Endodermal cell (in vitro differentiated cells): Measurements from ENCODE around the gene CENPQ. TPM values are rescaled to one million over a fixed set of nuclear protein-coding genes. Genes with fewer than 3 reads are reported as not detected.

Experiments
- DNase-seq: peaks from one replicate; pipeline ENCODE4 v3.0.0-alpha.2; 2017
- H3K27ac ChIP-seq: 2 replicates; pipeline ENCODE4 v1.5.1; 2013; ENCODE audit warnings: mild to moderate bottlenecking, low read depth, low read length, moderate library complexity
- H3K27me3 ChIP-seq: 2 replicates; pipeline ENCODE4 v1.6.1; 2013; ENCODE audit warnings: mild to moderate bottlenecking, low read length, moderate library complexity; ENCODE audit not compliant: insufficient read depth, control insufficient read depth, poor library complexity, severe bottlenecking
- H3K36me3 ChIP-seq: 2 replicates; pipeline ENCODE4 v1.7.0; 2013; ENCODE audit warnings: mild to moderate bottlenecking, low read length, moderate library complexity; ENCODE audit not compliant: control insufficient read depth, insufficient read depth
- H3K4me1 ChIP-seq: one replicate; pipeline ENCODE4 v1.7.0; 2013; ENCODE audit warnings: low read length; ENCODE audit not compliant: control insufficient read depth, insufficient read depth
- H3K4me3 ChIP-seq: 2 replicates; pipeline ENCODE4 v1.5.1; 2013; ENCODE audit warnings: mild to moderate bottlenecking, low read length, moderate library complexity
- H3K9ac ChIP-seq: 2 replicates; pipeline ENCODE4 v1.6.1; 2013; ENCODE audit warnings: mild to moderate bottlenecking, low read length, moderate library complexity; ENCODE audit not compliant: poor library complexity, severe bottlenecking; ENCODE audit errors: extremely low read depth
- H3K9me3 ChIP-seq: 2 replicates; pipeline ENCODE4 v1.6.1; 2013; ENCODE audit warnings: mild to moderate bottlenecking, low read length, moderate library complexity; ENCODE audit not compliant: control insufficient read depth
- H3K27ac Mint-ChIP-seq: 2 replicates; pipeline ENCODE4 v1.8.0; 2020; ENCODE audit warnings: mixed read lengths
- H3K27me3 Mint-ChIP-seq: 2 replicates; pipeline ENCODE4 v1.8.0; 2021; ENCODE audit warnings: mild to moderate bottlenecking, mixed read lengths; ENCODE audit not compliant: insufficient read depth
- H3K36me3 Mint-ChIP-seq: 2 replicates; pipeline ENCODE4 v1.8.0; 2020; ENCODE audit warnings: low read depth, mixed read lengths
- H3K4me1 Mint-ChIP-seq: 2 replicates; pipeline ENCODE4 v1.8.0; 2020; ENCODE audit warnings: mixed read lengths
- H3K4me3 Mint-ChIP-seq: 2 replicates; pipeline ENCODE4 v1.8.0; 2020; ENCODE audit warnings: mild to moderate bottlenecking, moderate library complexity, mixed read lengths
- H3K9me3 Mint-ChIP-seq: 2 replicates; pipeline ENCODE4 v1.8.0; 2020; ENCODE audit warnings: mild to moderate bottlenecking, mixed read lengths
- WGBS, 2 experiments: methylation state at CpG; one replicate each; pipeline versions ENCODE4 v1.1.5 to v1.1.7; 2013; ENCODE audit warnings: missing lambda C conversion rate in 2 of 2, mixed read lengths in 1 of 2; ENCODE audit not compliant: insufficient coverage in 1 of 2, insufficient read length in 1 of 2; 5-methylcytosine and 5-hydroxymethylcytosine counted together
- total RNA-seq, 2 donors: library from RNA; stranded (reverse); fragmentation: NEBNext Ultra II Directional in 1 of 2; extraction: Animal tissue kit (Norgen Biotek cat#: 25700) in 1 of 2; gene quantifications; 2 replicates in 1 of 2; 3 replicates in 1 of 2; pipeline ENCODE4 v1.2.1, GENCODE V29; 2021
- TF ChIP-seq, protein P1 (sequence below): fragments of 200-600 bp; sonication (generic); conservative IDR thresholded peaks from 2 replicates; pipeline ENCODE4 v1.5.0; 2021; ENCODE audit warnings: antibody characterized with exemption, mild to moderate bottlenecking

The CENPQ gene
- total RNA-seq, 2 donors from 2014 or later = 13.9 to 22.2 TPM

DNA sequence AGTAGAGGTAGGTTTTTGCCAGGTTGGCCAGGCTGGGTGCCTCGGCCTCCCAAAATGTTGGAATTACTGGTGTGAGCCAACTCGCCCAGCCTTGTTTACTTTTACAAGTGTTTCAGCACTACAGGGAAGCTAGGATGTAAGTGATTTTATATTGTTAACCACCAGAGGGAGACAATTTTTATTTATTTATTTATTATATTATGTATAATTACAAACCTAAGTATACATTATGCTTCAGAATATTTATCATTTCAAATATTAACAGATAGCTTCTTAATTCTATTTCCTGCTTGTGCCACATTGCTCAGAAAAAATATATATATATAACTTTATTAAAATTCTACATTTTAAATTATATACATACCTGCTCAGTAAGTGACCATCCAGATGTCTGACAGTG is 9.9 kb upstream of the CENPQ start:
- H3K4me1 ChIP-seq = peaks cover 5% of the 10 kb centered on the region
- Mint-ChIP-seq H3K4me3 (no peak overlapping the region), H3K27ac (no peak overlapping the region), H3K36me3 (peaks cover 15% of the 10 kb centered on the region), H3K4me1 (peaks cover 6% of the 10 kb centered on the region), H3K27me3 (no peaks in the 10 kb centered on the region), H3K9me3 (no peaks in the 10 kb centered on the region)
- H3K36me3 ChIP-seq = peaks cover 24% of the 10 kb centered on the region
- TF ChIP-seq, protein P1, sequence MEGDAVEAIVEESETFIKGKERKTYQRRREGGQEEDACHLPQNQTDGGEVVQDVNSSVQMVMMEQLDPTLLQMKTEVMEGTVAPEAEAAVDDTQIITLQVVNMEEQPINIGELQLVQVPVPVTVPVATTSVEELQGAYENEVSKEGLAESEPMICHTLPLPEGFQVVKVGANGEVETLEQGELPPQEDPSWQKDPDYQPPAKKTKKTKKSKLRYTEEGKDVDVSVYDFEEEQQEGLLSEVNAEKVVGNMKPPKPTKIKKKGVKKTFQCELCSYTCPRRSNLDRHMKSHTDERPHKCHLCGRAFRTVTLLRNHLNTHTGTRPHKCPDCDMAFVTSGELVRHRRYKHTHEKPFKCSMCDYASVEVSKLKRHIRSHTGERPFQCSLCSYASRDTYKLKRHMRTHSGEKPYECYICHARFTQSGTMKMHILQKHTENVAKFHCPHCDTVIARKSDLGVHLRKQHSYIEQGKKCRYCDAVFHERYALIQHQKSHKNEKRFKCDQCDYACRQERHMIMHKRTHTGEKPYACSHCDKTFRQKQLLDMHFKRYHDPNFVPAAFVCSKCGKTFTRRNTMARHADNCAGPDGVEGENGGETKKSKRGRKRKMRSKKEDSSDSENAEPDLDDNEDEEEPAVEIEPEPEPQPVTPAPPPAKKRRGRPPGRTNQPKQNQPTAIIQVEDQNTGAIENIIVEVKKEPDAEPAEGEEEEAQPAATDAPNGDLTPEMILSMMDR = peak; percentile 71
- no peak overlapping the region for H3K4me3 ChIP-seq
- H3K9ac ChIP-seq = no peak overlapping the region
- H3K27me3 ChIP-seq = no peaks in the 10 kb centered on the region
- 86% methylated on average over 2 of the region's 2 CpGs; no CpG with 5 or more reads in 1 of the 2 experiments for WGBS, 2 experiments
- H3K9me3 ChIP-seq = no peaks in the 10 kb centered on the region
- DNase-seq = no peak
- H3K27ac ChIP-seq = no peak overlapping the region

- no peak for DNase-seq
- H3K27me3 Mint-ChIP-seq = no peaks in the 10 kb centered on the region
- H3K9me3 Mint-ChIP-seq = no peaks in the 10 kb centered on the region
- peaks cover 6% of the 10 kb centered on the region for H3K4me1 Mint-ChIP-seq
- H3K36me3 Mint-ChIP-seq = peaks cover 14% of the 10 kb centered on the region
- H3K4me1 ChIP-seq = peaks cover 5% of the 10 kb centered on the region
- no peak overlapping the region for H3K27ac Mint-ChIP-seq
- peaks cover 19% of the 10 kb centered on the region for H3K36me3 ChIP-seq
- no peak overlapping the region for H3K27ac ChIP-seq
- no peak overlapping the region for H3K4me3 ChIP-seq
- no peaks in the 10 kb centered on the region for H3K9me3 ChIP-seq
- no peak overlapping the region for H3K4me3 Mint-ChIP-seq
- no peaks in the 10 kb centered on the region for H3K27me3 ChIP-seq
- no peak overlapping the region for H3K9ac ChIP-seq
- TF ChIP-seq, protein P1 = no peak
- 95% methylated on average over 3 of the region's 3 CpGs; no CpG with 5 or more reads in 1 of the 2 experiments for WGBS, 2 experiments
Observed at GRCh38 chr6:49454787-49455709, 8.1 kb upstream of the CENPQ start.

DNA sequence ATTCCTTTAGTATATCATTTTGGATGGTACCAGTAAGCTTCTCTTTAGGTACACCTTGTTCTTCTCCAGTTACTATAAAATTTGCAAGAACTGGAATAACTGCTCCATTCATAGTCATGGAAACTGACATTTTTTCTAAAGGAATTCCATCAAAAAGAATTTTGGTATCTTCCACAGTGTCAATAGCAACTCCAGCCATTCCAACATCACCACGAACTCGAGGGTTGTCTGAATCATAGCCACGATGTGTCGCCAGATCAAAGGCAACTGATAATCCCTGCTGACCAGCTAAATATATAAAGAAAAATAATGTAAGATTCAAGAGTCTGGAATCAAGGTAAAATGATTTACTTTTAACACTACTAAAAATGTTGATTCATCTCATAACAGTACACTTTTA is 5.4 kb upstream of the CENPQ start:
- Histone ChIP-seq H3K36me3 (peaks cover 12% of the 10 kb centered on the region), H3K4me3 (no peak overlapping the region), H3K4me1 (peaks cover 5% of the 10 kb centered on the region), H3K9me3 (no peaks in the 10 kb centered on the region), H3K27me3 (no peaks in the 10 kb centered on the region), H3K9ac (no peak overlapping the region), H3K27ac (no peak overlapping the region)
- H3K27ac Mint-ChIP-seq = no peak overlapping the region
- TF ChIP-seq, protein P1 = no peak
- peaks cover 11% of the 10 kb centered on the region for H3K4me1 Mint-ChIP-seq
- no peaks in the 10 kb centered on the region for H3K27me3 Mint-ChIP-seq
- H3K9me3 Mint-ChIP-seq = no peaks in the 10 kb centered on the region
- no peak for DNase-seq
- WGBS, 2 experiments = 94% methylated on average over 4 of the region's 4 CpGs; no CpG with 5 or more reads in 1 of the 2 experiments
- H3K36me3 Mint-ChIP-seq = peaks cover 7% of the 10 kb centered on the region
- no peak overlapping the region for H3K4me3 Mint-ChIP-seq
